Spleen (tissue), 11 donors: Measurements from ENCODE around the gene COLEC12. TPM values are rescaled to one million over a fixed set of nuclear protein-coding genes. Genes with fewer than 3 reads are reported as not detected.

Experiments
- DNase-seq: peaks from one replicate; pipeline ENCODE4 v3.0.0-alpha.2; 2020
- H3K27ac ChIP-seq, 8 donors: fragments of 200-600 bp; sonication (generic) in 7 of 8; 1 replicate in 4 of 8; 2 replicates in 4 of 8; pipeline versions ENCODE4 v1.5.0 to v1.8.0; 2016 to 2021; ENCODE audit warnings: inconsistent platforms in 4 of 8, mild to moderate bottlenecking in 4 of 8, moderate library complexity in 1 of 8
- H3K27me3 ChIP-seq, 7 donors: fragments of 200-600 bp; sonication (generic) in 6 of 7; replicated peaks in 1 of 7; 1 replicate in 4 of 7; 2 replicates in 3 of 7; pipeline versions ENCODE4 v1.5.0 to v1.8.0; 2016 to 2021; ENCODE audit warnings: inconsistent platforms in 3 of 7, mild to moderate bottlenecking in 1 of 7
- H3K36me3 ChIP-seq, 6 donors: fragments of 200-600 bp; sonication (generic) in 5 of 6; 1 replicate in 4 of 6; 2 replicates in 2 of 6; pipeline versions ENCODE4 v1.5.0 to v1.8.0; 2016 to 2021; ENCODE audit warnings: inconsistent platforms in 2 of 6
- H3K4me1 ChIP-seq, 6 donors: fragments of 200-600 bp; sonication (generic) in 5 of 6; 1 replicate in 3 of 6; 2 replicates in 3 of 6; pipeline versions ENCODE4 v1.5.0 to v1.8.0; 2016 to 2021; ENCODE audit warnings: inconsistent platforms in 3 of 6
- H3K4me3 ChIP-seq, 8 donors: fragments of 200-600 bp; sonication (generic) in 7 of 8; 1 replicate in 4 of 8; 2 replicates in 4 of 8; pipeline versions ENCODE4 v1.5.0 to v1.8.0; 2016 to 2021; ENCODE audit warnings: inconsistent platforms in 4 of 8, mild to moderate bottlenecking in 4 of 8, moderate library complexity in 2 of 8
- H3K9me3 ChIP-seq, 8 donors: fragments of 200-600 bp; sonication (generic) in 7 of 8; 1 replicate in 4 of 8; 2 replicates in 4 of 8; pipeline versions ENCODE4 v1.5.0 to v1.8.0; 2016 to 2021; ENCODE audit warnings: inconsistent platforms in 4 of 8
- POLR2A ChIP-seq, 3 donors: fragments of 450-650 bp; IDR thresholded peaks; one replicate each; pipeline ENCODE4 v1.5.1; 2017; ENCODE audit warnings: antibody characterized with exemption in 3 of 3, mild to moderate bottlenecking in 1 of 3
- POLR2AphosphoS5 ChIP-seq, 3 donors: sonication (generic); formaldehyde crosslinking; IDR thresholded peaks; one replicate each; pipeline ENCODE4 v1.5.1; 2017; ENCODE audit warnings: antibody characterized with exemption in 3 of 3
- WGBS, 5 donors: extraction: QIAGEN DNeasy Blood & Tissue Kit in 3 of 5; methylation state at CpG; one replicate each; pipeline versions ENCODE4 v1.1.5 to v1.1.7; 2013 to 2018; 5-methylcytosine and 5-hydroxymethylcytosine counted together
- intact Hi-C: fragments of 100-400 bp; cut with DNase I; formaldehyde crosslinking; loops from one replicate; pipeline ENCODE4 v1.15.0; 2023; ENCODE audit warnings: low total_unique reads
- polyA plus RNA-seq, 3 donors: library from polyadenylated mRNA; stranded (reverse); fragments of 200-250 nt; gene quantifications; one replicate each; pipeline ENCODE4 v1.2.1, GENCODE V29; 2013
- total RNA-seq, 7 donors: library from RNA; depleted of rRNA in 3 of 7; stranded (reverse); fragments of >200 nt in 3 of 7; fragmentation: NEBNext Ultra II Directional in 4 of 7; extraction: Animal tissue kit (Norgen Biotek cat#: 25700) in 4 of 7; gene quantifications; one replicate each; pipeline versions ENCODE4 v1.1.0 to v1.2.1, GENCODE V29; 2016 to 2021
- TF ChIP-seq, protein P1 (sequence below), 11 experiments: fragments of 200-600 bp in 7 of 11; fragments of 450-650 bp in 4 of 11; sonication (generic) in 4 of 11; IDR thresholded peaks in 8 of 11; conservative IDR thresholded peaks in 3 of 11; 1 replicate in 7 of 11; 2 replicates in 4 of 11; pipeline versions ENCODE4 v1.4.0 to v1.8.0; 2016 to 2021; ENCODE audit warnings: antibody characterized with exemption in 11 of 11, inconsistent platforms in 4 of 11, mild to moderate bottlenecking in 1 of 11
- donor health status: healthy with polysubstance abuse.
- donor health status: DM: no; HTN: no; CAD: no; lungs with moderate emphysema.
- donor health status: DM: no; HTN: no; CAD: no.
- donor health status: Bipolar disorder and iron deficiency.
- donor health status: healthy.
- donor health status: DM: no; HTN: no; CAD: no.
- donor health status: DM: yes; HTN: yes; CAD: no.

COLEC12 gene
- total and polyA plus RNA-seq, 10 donors: 0.13 to 4.5 (median 1.0) TPM

DNA sequence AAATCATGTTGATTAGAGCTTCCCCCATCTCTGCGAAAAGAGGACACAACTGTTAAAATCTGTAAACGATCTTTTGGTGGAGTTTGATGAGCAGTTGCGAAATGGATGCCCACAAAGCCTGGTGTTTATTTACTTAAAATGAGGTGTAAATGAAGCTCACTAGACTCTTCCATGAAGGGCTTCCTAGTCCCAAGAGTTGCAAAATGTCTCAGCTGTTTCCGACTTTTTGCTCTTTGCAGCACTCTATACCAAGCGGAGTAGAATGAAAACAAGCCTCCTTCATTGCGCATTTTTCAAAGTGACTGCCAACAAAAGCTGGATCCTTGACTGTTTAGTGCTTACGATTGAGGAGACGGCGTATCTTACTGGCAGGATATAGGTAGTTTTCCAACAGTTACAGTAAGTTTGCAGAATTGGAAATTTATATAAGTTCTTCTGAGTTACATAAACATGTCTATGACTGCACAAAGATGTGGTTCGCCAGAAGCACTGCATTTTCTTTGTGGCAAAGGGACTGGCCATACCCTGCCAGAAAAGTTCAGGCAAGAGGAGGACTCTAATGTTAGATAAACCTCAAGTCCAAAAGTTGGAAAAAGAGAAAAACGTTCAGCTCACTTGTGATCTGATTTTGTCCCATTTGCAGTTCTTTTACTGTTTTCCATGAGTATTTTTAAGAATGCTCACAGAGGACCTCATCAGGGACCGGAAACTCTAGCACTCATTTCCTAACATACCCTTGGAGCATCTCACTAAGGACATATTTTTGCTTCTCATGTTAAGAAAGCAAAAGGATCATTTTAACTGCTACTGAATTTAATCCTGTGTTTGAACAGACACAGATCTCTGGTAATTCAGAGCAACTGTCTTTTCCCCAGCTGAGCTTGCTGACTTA, 42.7 kb downstream of the COLEC12 start:
- WGBS, 5 donors: 54 to 76% (median 63%) methylated on average over 12 of the region's 12 CpGs
- TF ChIP-seq POLR2A (IDR thresholded peaks at IDR 0.05) (no peak), POLR2AphosphoS5 (IDR thresholded peaks at IDR 0.05) (no peak)
- TF ChIP-seq, protein P1, sequence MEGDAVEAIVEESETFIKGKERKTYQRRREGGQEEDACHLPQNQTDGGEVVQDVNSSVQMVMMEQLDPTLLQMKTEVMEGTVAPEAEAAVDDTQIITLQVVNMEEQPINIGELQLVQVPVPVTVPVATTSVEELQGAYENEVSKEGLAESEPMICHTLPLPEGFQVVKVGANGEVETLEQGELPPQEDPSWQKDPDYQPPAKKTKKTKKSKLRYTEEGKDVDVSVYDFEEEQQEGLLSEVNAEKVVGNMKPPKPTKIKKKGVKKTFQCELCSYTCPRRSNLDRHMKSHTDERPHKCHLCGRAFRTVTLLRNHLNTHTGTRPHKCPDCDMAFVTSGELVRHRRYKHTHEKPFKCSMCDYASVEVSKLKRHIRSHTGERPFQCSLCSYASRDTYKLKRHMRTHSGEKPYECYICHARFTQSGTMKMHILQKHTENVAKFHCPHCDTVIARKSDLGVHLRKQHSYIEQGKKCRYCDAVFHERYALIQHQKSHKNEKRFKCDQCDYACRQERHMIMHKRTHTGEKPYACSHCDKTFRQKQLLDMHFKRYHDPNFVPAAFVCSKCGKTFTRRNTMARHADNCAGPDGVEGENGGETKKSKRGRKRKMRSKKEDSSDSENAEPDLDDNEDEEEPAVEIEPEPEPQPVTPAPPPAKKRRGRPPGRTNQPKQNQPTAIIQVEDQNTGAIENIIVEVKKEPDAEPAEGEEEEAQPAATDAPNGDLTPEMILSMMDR (IDR thresholded peaks at IDR 0.05 in 8 of 11, conservative IDR thresholded peaks at IDR 0.05 in 3 of 11): no peak
- peaks cover 0 to 15% (median 5%) of the 10 kb centered on the region in 6 donors for H3K4me1 ChIP-seq
- no peak for DNase-seq
- H3K36me3 ChIP-seq: no peaks in the 10 kb centered on the region
- peaks cover 0 to 23% (median 0%) of the 10 kb centered on the region in 7 donors for H3K27me3 ChIP-seq
- H3K4me3 ChIP-seq: no peak overlapping the region
- no peak overlapping the region for H3K27ac ChIP-seq
- H3K9me3 ChIP-seq: peaks cover 0 to 11% (median under 1%) of the 10 kb centered on the region in 8 donors
- intact Hi-C loops: no loop called here

DNA sequence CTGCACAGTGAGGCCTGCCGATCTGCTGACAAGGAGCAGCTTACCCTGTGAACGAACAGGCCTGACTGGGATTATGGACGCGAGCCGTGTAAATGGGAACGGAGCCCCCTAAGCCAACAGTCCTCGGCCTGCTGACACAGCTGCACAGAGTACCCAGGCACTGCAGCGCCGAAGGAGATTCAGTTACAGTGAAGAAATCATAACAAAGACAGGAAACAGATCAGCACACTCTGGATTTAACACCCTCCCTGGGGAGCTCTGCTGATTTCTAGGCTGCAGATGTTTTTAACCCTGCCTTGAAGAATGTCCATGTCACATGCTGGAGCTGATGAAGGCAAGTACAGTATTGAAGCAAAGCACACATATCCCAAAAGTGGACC, 43.4 kb downstream of the COLEC12 start:
- DNase-seq: no peak
- intact Hi-C loops: no loop called here
- Histone ChIP-seq H3K36me3 (no peaks in the 10 kb centered on the region), H3K27me3 (peaks cover 0 to 16% (median 0%) of the 10 kb centered on the region in 7 donors), H3K4me3 (no peak overlapping the region), H3K9me3 (peaks cover 0 to 14% (median 6%) of the 10 kb centered on the region in 8 donors), H3K27ac (no peak overlapping the region), H3K4me1 (peaks cover 0 to 15% (median 5%) of the 10 kb centered on the region in 6 donors)
- TF ChIP-seq, protein P1 (IDR thresholded peaks at IDR 0.05 in 8 of 11, conservative IDR thresholded peaks at IDR 0.05 in 3 of 11): no peak
- TF ChIP-seq POLR2A (IDR thresholded peaks at IDR 0.05): no peak
- no peak for TF ChIP-seq POLR2AphosphoS5 (IDR thresholded peaks at IDR 0.05)
- whole genome bisulfite sequencing, 5 donors: 3 to 16% (median 9%) methylated on average over 9 of the region's 9 CpGs

DNA sequence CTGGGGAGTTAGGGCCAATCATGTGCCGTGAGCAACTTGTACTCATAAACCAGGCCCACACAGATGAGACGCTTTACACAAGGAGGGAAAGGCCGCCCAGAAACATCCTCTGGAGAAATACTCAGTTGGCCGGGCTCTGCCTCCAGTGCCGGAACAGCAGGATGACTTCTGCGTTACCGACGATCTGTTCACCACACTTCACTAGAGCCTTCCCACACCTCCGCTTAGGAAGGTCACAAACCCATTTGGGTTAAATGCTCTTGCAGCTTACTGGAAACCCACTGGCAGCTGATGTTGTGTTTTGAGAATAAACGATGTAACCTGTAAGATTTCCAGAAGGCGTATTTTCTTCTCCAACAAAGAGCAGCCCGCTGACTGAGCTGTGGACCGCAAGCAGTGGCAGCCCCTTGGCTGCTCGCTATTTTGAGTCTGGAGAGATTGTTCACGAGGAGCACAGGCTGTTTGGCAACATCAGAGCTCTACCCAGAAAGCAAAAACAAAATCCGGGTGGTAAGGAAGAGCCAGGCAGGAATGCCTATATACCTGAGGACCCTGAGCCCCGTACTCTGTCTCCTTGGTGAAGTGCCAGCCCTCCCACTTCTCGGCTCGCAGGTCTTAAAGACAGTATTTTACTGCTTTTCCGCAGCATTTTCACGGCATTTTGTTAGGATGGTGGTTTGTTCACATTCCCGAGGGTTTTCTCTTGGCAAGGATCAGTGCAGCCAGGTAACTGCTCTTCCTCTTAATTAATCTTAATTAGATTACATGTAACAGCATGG, 44.0 kb downstream of the COLEC12 start:
- DNase-seq: no peak
- 73 to 82% (median 74%) methylated on average over 21 to 22 of the region's 22 CpGs for WGBS, 5 donors
- peaks cover 0 to 15% (median 5%) of the 10 kb centered on the region in 6 donors for H3K4me1 ChIP-seq
- TF ChIP-seq, protein P1 (IDR thresholded peaks at IDR 0.05 in 8 of 11, conservative IDR thresholded peaks at IDR 0.05 in 3 of 11): no peak
- TF ChIP-seq POLR2AphosphoS5 (IDR thresholded peaks at IDR 0.05) (no peak), POLR2A (IDR thresholded peaks at IDR 0.05) (no peak)
- no peak overlapping the region for H3K27ac ChIP-seq
- peaks cover 0 to 17% (median 12%) of the 10 kb centered on the region in 8 donors for H3K9me3 ChIP-seq
- H3K4me3 ChIP-seq: no peak overlapping the region
- H3K27me3 ChIP-seq: peaks cover 0 to 16% (median 0%) of the 10 kb centered on the region in 7 donors
- H3K36me3 ChIP-seq: no peaks in the 10 kb centered on the region
- intact Hi-C loops: no loop called here
